ENCODE results near the gene EIPR1. TPM values are rescaled to one million over a fixed set of nuclear protein-coding genes. Genes with fewer than 3 reads are reported as not detected.

Gene EIPR1
- total RNA-seq, 1 donor from 2014 or later: 32.0 TPM

DNA sequence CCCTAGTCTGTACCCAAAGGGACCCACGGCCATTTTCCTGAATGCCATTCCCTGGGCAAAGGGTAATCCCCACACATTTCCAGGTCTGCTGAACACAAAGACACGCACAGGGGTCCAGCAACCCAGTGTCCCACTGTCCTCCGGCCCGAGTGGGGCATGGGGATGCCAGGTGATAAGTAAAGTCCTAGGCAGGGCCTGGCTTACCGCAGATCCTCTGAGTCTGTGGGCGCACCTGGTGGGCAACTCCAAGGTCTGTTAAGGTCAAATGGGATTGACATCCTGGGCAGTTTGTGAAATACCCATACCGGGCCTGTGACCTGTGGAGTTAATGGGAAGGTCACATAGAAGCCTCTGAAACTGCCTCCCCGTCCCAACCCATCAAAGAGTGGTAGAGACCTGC, 116.1 kb downstream of the EIPR1 start:
- H3K4me3 Mint-ChIP-seq (ENCODE audit: low read depth): no peak overlapping the region
- DNase-seq (ENCODE audit: low spot score, unreplicated experiment): no peak
- H3K9me3 Mint-ChIP-seq (ENCODE audit: low read depth): no peaks in the 10 kb centered on the region
- no peak overlapping the region for H3K27ac Mint-ChIP-seq
- H3K27me3 Mint-ChIP-seq: no peaks in the 10 kb centered on the region
- no peaks in the 10 kb centered on the region for H3K36me3 Mint-ChIP-seq (ENCODE audit: insufficient read depth)
- TF ChIP-seq, protein P1, sequence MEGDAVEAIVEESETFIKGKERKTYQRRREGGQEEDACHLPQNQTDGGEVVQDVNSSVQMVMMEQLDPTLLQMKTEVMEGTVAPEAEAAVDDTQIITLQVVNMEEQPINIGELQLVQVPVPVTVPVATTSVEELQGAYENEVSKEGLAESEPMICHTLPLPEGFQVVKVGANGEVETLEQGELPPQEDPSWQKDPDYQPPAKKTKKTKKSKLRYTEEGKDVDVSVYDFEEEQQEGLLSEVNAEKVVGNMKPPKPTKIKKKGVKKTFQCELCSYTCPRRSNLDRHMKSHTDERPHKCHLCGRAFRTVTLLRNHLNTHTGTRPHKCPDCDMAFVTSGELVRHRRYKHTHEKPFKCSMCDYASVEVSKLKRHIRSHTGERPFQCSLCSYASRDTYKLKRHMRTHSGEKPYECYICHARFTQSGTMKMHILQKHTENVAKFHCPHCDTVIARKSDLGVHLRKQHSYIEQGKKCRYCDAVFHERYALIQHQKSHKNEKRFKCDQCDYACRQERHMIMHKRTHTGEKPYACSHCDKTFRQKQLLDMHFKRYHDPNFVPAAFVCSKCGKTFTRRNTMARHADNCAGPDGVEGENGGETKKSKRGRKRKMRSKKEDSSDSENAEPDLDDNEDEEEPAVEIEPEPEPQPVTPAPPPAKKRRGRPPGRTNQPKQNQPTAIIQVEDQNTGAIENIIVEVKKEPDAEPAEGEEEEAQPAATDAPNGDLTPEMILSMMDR (IDR thresholded peaks at IDR 0.05; ENCODE audit: unreplicated experiment): no peak
- H3K4me1 Mint-ChIP-seq (ENCODE audit: low read depth): no peaks in the 10 kb centered on the region

DNA sequence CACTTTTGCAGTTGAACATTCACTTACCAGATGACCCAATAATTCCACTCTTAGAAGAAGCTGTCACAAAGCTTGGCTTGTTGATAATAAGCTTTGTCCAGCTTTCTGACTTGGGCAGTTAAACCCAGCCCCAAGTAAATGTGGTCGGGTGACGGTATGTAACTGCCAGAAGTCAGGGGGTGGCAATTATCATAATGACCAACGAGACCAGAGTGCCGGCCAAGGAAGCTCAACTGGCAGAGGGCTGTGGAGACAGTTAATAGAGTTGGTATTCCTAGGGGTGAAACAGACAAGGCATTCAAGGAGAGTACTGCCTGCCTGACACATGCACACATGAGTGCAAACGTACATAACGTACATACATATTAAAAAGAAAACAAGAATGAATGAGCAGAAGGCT, 116.7 kb downstream of the EIPR1 start:
- no peaks in the 10 kb centered on the region for H3K27me3 Mint-ChIP-seq
- TF ChIP-seq, protein P1 (IDR thresholded peaks at IDR 0.05; ENCODE audit: unreplicated experiment): no peak
- no peak for DNase-seq (ENCODE audit: low spot score, unreplicated experiment)
- H3K27ac Mint-ChIP-seq: no peak overlapping the region
- no peaks in the 10 kb centered on the region for H3K4me1 Mint-ChIP-seq (ENCODE audit: low read depth)
- peaks cover 2% of the 10 kb centered on the region for H3K36me3 Mint-ChIP-seq (ENCODE audit: insufficient read depth)
- H3K4me3 Mint-ChIP-seq (ENCODE audit: low read depth): no peak overlapping the region
- no peaks in the 10 kb centered on the region for H3K9me3 Mint-ChIP-seq (ENCODE audit: low read depth)

- H3K4me1 Mint-ChIP-seq (ENCODE audit: low read depth): no peaks in the 10 kb centered on the region
- H3K9me3 Mint-ChIP-seq (ENCODE audit: low read depth): no peaks in the 10 kb centered on the region
- H3K4me3 Mint-ChIP-seq (ENCODE audit: low read depth): no peak overlapping the region
- H3K27ac Mint-ChIP-seq: no peak overlapping the region
- no peak for DNase-seq (ENCODE audit: low spot score, unreplicated experiment)
- no peaks in the 10 kb centered on the region for H3K27me3 Mint-ChIP-seq
- TF ChIP-seq, protein P1 (IDR thresholded peaks at IDR 0.05; ENCODE audit: unreplicated experiment): no peak
- peaks cover 2% of the 10 kb centered on the region for H3K36me3 Mint-ChIP-seq (ENCODE audit: insufficient read depth)
Measured at GRCh38 chr2:3257826-3258225, 119.8 kb downstream of the EIPR1 start.

GRCh38 chr2:3257166-3257565, 120.5 kb downstream of the EIPR1 start:
- peaks cover 2% of the 10 kb centered on the region for H3K36me3 Mint-ChIP-seq (ENCODE audit: insufficient read depth)
- DNase-seq (ENCODE audit: low spot score, unreplicated experiment): no peak
- no peak overlapping the region for H3K4me3 Mint-ChIP-seq (ENCODE audit: low read depth)
- H3K4me1 Mint-ChIP-seq (ENCODE audit: low read depth): no peaks in the 10 kb centered on the region
- TF ChIP-seq, protein P1 (IDR thresholded peaks at IDR 0.05; ENCODE audit: unreplicated experiment): no peak
- no peak overlapping the region for H3K27ac Mint-ChIP-seq
- no peaks in the 10 kb centered on the region for H3K27me3 Mint-ChIP-seq
- H3K9me3 Mint-ChIP-seq (ENCODE audit: low read depth): no peaks in the 10 kb centered on the region

DNA sequence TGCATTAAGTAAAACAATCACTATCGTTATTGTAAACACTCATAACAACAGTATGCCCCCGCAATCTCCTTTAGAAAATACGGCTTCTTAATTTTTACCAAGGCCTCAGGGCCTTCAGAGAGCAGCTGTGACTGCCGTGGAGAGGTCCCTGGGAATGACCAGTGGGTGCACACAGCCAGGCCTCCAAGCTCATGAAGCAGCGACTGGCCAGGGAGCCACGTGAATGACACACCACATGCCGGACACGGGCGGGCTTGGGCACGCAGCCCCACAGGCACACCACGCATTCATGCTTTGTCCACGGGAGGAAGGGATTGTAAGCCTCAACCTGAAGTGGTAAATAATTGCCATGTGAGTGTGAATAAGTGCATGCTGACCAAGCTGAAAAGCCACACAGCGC, 121.0 kb downstream of the EIPR1 start:
- TF ChIP-seq, protein P1 (IDR thresholded peaks at IDR 0.05; ENCODE audit: unreplicated experiment): no peak
- DNase-seq (ENCODE audit: low spot score, unreplicated experiment): no peak
- Mint-ChIP-seq H3K4me1 (ENCODE audit: low read depth) (no peaks in the 10 kb centered on the region), H3K9me3 (ENCODE audit: low read depth) (no peaks in the 10 kb centered on the region), H3K4me3 (ENCODE audit: low read depth) (no peak overlapping the region), H3K27me3 (no peaks in the 10 kb centered on the region), H3K36me3 (ENCODE audit: insufficient read depth) (peaks cover 4% of the 10 kb centered on the region), H3K27ac (no peak overlapping the region)
